Naive thymus-derived CD4-positive, alpha-beta T cell (primary cell): ENCODE data around the gene PDSS1. TPM values are rescaled to one million over a fixed set of nuclear protein-coding genes. Genes with fewer than 3 reads are reported as not detected.

ENCODE experiments used
- ATAC-seq: fragments of 150-1000 bp; cut with Tn5 transposase; 2 replicates; pipeline ENCODE4 v1.10.0; 2021; ENCODE audit warnings: mild to moderate bottlenecking, moderate library complexity
- CTCF ChIA-PET: fragments of 350-600 bp; sonication (Branson Sonifier 250); formaldehyde crosslinking; loops from one replicate; lab custom pipeline; 2021; ENCODE audit warnings: antibody characterized with exemption; lab: Charles Lee
- POLR2A ChIA-PET: fragments of 350-600 bp; sonication (Branson Sonifier 250); formaldehyde crosslinking; loops from one replicate; lab custom pipeline; 2021; ENCODE audit warnings: antibody characterized with exemption, inconsistent platforms; lab: Charles Lee
- DNase-seq, 9 donors: peaks; one replicate each; pipeline versions ENCODE4 v3.0.0 to v3.0.0-alpha.2; 2020 to 2022; ENCODE audit warnings: mixed read lengths in 1 of 9
- H3K27ac ChIP-seq: one replicate; pipeline ENCODE4 v1.7.0; 2013; ENCODE audit warnings: mild to moderate bottlenecking, low read depth, low read length, moderate library complexity
- H3K27me3 ChIP-seq, 2 donors: one replicate each; pipeline ENCODE4 v1.7.0; 2013; ENCODE audit warnings: low read length in 2 of 2, mild to moderate bottlenecking in 2 of 2, moderate library complexity in 2 of 2; ENCODE audit not compliant: control insufficient read depth in 2 of 2, insufficient read depth in 2 of 2
- H3K36me3 ChIP-seq, 3 experiments: 1 replicate in 2 of 3; 2 replicates in 1 of 3; pipeline ENCODE4 v1.7.0; 2013; ENCODE audit warnings: low read length in 3 of 3, mild to moderate bottlenecking in 3 of 3, moderate library complexity in 1 of 3; ENCODE audit not compliant: insufficient read depth in 3 of 3, control insufficient read depth in 2 of 3
- H3K4me1 ChIP-seq, 2 donors: one replicate each; pipeline ENCODE4 v1.7.0; 2013; ENCODE audit warnings: low read length in 2 of 2, mild to moderate bottlenecking in 2 of 2, moderate library complexity in 1 of 2; ENCODE audit not compliant: control insufficient read depth in 2 of 2, insufficient read depth in 2 of 2
- H3K4me3 ChIP-seq: 2 replicates; pipeline ENCODE4 v1.7.0; 2013; ENCODE audit warnings: mild to moderate bottlenecking, low read length
- H3K9me3 ChIP-seq, 3 experiments: 1 replicate in 2 of 3; 2 replicates in 1 of 3; pipeline ENCODE4 v1.7.0; 2013; ENCODE audit warnings: low read length in 3 of 3; ENCODE audit not compliant: control insufficient read depth in 2 of 3
- H3K27ac Mint-ChIP-seq, 9 donors: one replicate each; pipeline ENCODE4 v1.8.0; 2020 to 2022; ENCODE audit warnings: mixed read lengths in 9 of 9, mild to moderate bottlenecking in 8 of 9, moderate library complexity in 5 of 9, inconsistent platforms in 2 of 9
- H3K27me3 Mint-ChIP-seq, 5 donors: one replicate each; pipeline ENCODE4 v1.8.0; 2021 to 2022; ENCODE audit warnings: mixed read lengths in 5 of 5, mild to moderate bottlenecking in 1 of 5
- H3K36me3 Mint-ChIP-seq, 5 donors: one replicate each; pipeline ENCODE4 v1.8.0; 2020 to 2022; ENCODE audit warnings: mixed read lengths in 5 of 5, mild to moderate bottlenecking in 3 of 5, inconsistent platforms in 1 of 5
- H3K4me1 Mint-ChIP-seq, 7 donors: one replicate each; pipeline ENCODE4 v1.8.0; 2020 to 2022; ENCODE audit warnings: mixed read lengths in 7 of 7, mild to moderate bottlenecking in 3 of 7, inconsistent platforms in 1 of 7
- H3K4me3 Mint-ChIP-seq, 10 donors: one replicate each; pipeline ENCODE4 v1.8.0; 2020 to 2022; ENCODE audit warnings: mild to moderate bottlenecking in 10 of 10, mixed read lengths in 10 of 10, moderate library complexity in 6 of 10, inconsistent platforms in 2 of 10
- H3K9me3 Mint-ChIP-seq, 11 donors: one replicate each; pipeline ENCODE4 v1.8.0; 2020 to 2022; ENCODE audit warnings: mixed read lengths in 11 of 11, mild to moderate bottlenecking in 4 of 11, inconsistent platforms in 1 of 11, moderate library complexity in 1 of 11
- intact Hi-C, 2 donors: fragments of 100-400 bp; cut with micrococcal nuclease; formaldehyde crosslinking; loops; one replicate each; pipeline ENCODE4 v1.15.1; 2023
- polyA plus RNA-seq, 2 donors: library from polyadenylated mRNA; unstranded; fragments of 300-500 nt; fragmentation: Illumina TruSeq; gene quantifications; one replicate each; pipeline ENCODE4 v1.2.3, GENCODE V29; 2021
- total RNA-seq, 6 experiments: library from RNA in 5 of 6; stranded (reverse) in 5 of 6; gene quantifications; 1 replicate in 5 of 6; 2 replicates in 1 of 6; pipeline ENCODE4 v1.2.3 and lab custom pipeline; 2021 to 2026

PDSS1 gene
- total and polyA plus RNA-seq, 7 experiments from 2014 or later = 3.8 to 15.2 (median 4.7) TPM

DNA sequence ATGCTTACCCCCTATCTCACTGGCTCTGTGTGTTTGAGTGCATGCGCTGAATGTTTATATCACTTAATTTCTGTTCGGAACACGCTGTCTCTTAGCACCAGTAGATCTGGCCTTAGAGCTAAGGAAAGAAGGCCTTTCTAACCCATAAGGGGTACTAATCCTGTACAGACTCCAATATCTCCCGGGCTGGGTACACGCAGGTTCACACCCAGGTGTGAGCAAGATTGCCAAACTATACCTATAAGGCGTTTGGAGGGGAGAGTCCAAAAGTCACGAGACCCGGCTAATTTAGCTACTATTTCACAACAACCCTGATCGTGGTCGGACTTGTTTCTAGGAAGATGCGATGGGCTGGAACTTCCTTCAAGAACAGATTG, 727 bp upstream of the PDSS1 start:
- no peaks in the 10 kb centered on the region for H3K9me3 ChIP-seq
- ChIA-PET POLR2A (interaction anchor here (0.6 to 2.7 kb wide), 4 partner anchors 11 to 457 kb away, joined by 3 to 21 read pairs (median 7); partner anchors contain the start of gene YME1L1), CTCF (interaction anchor here (0.6 to 1.1 kb wide), 3 partner anchors 14 to 258 kb away, joined by 4 to 6 read pairs (median 5); no protein-coding TSS in a partner anchor)
- Mint-ChIP-seq H3K4me1 (peaks cover 27 to 42% (median 33%) of the 10 kb centered on the region in 7 donors), H3K27ac (peak overlapping the region; percentile 94 to 99 (median 97)), H3K4me3 (peak overlapping the region; percentile 92 to 100 (median 98)), H3K36me3 (peaks cover 0 to 9% (median under 1%) of the 10 kb centered on the region in 5 donors), H3K9me3 (no peaks in the 10 kb centered on the region), H3K27me3 (no peaks in the 10 kb centered on the region)
- peaks cover 0 to 5% (median 0%) of the 10 kb centered on the region in 3 experiments for H3K36me3 ChIP-seq
- peaks cover 7 to 17% of the 10 kb centered on the region in 2 donors for H3K4me1 ChIP-seq
- intact Hi-C loops = loop anchor here (1.0 to 5.0 kb wide), 14 partner anchors 12 to 546 kb away; partner anchors contain the start of genes APBB1IP (in 2 of the 2), MASTL (in 2 of the 2), ABI1 (in 1 of the 2) and ACBD5 (in 1 of the 2)
- DNase-seq (peak in 1 of 9 donors; percentile 10), ATAC-seq (peak; percentile 12)
- no peaks in the 10 kb centered on the region for H3K27me3 ChIP-seq
- peak overlapping the region; percentile 85 for H3K27ac ChIP-seq
- peak overlapping the region; percentile 77 for H3K4me3 ChIP-seq

- Mint-ChIP-seq H3K27ac (peak overlapping the region; percentile 62 to 99 (median 93)), H3K36me3 (peaks cover 4 to 15% (median 4%) of the 10 kb centered on the region in 5 donors), H3K4me3 (peak overlapping the region; percentile 92 to 100 (median 97)), H3K9me3 (no peaks in the 10 kb centered on the region), H3K4me1 (peaks cover 31 to 49% (median 34%) of the 10 kb centered on the region in 7 donors), H3K27me3 (no peaks in the 10 kb centered on the region)
- DNase-seq (no peak), ATAC-seq (no peak)
- Histone ChIP-seq H3K4me1 (peaks cover 7 to 17% of the 10 kb centered on the region in 2 donors), H3K27me3 (no peaks in the 10 kb centered on the region), H3K27ac (peak overlapping the region; percentile 85), H3K4me3 (peak overlapping the region; percentile 77), H3K9me3 (no peaks in the 10 kb centered on the region), H3K36me3 (peaks cover 0 to 8% (median 0%) of the 10 kb centered on the region in 3 experiments)
- intact Hi-C loops = loop anchor here (1.0 to 5.0 kb wide), 14 partner anchors 14 to 544 kb away; partner anchors contain the start of genes APBB1IP (in 2 of the 2), MASTL (in 2 of the 2), ABI1 (in 1 of the 2) and ACBD5 (in 1 of the 2)
- ChIA-PET CTCF (no interaction called here), POLR2A (interaction anchor here (2.4 to 2.7 kb wide), 2 partner anchors 13 to 15 kb away, joined by 11 to 21 read pairs; no protein-coding TSS in a partner anchor)
These were observed 564 bp downstream of the PDSS1 start for GRCh38 chr10:26697922-26698608.

GRCh38 chr10:26698909-26699308, 1.4 kb downstream of the PDSS1 start:
- peak overlapping the region; percentile 92 to 100 (median 97) for H3K4me3 Mint-ChIP-seq
- CTCF ChIA-PET = interaction anchor here (0.7 kb wide), 1 partner anchor 674 kb away, joined by 3 read pairs; no protein-coding TSS in a partner anchor
- Histone ChIP-seq H3K9me3 (no peaks in the 10 kb centered on the region), H3K27me3 (no peaks in the 10 kb centered on the region), H3K4me3 (no peak overlapping the region), H3K4me1 (peaks cover 7 to 17% of the 10 kb centered on the region in 2 donors), H3K36me3 (peaks cover 0 to 8% (median 0%) of the 10 kb centered on the region in 3 experiments), H3K27ac (no peak overlapping the region)
- H3K4me1 Mint-ChIP-seq = peaks cover 31 to 49% (median 34%) of the 10 kb centered on the region in 7 donors
- POLR2A ChIA-PET = no interaction called here
- H3K27me3 Mint-ChIP-seq = no peaks in the 10 kb centered on the region
- H3K9me3 Mint-ChIP-seq = no peaks in the 10 kb centered on the region
- peak overlapping the region in 4 of 9 donors; percentile 32 to 99 (median 80) for H3K27ac Mint-ChIP-seq
- peaks cover 4 to 16% (median 4%) of the 10 kb centered on the region in 5 donors for H3K36me3 Mint-ChIP-seq
- intact Hi-C loops = loop anchor here (5.0 kb wide), 5 partner anchors 38 to 543 kb away; partner anchors contain the start of genes ACBD5 (in 1 of the 2) and APBB1IP (in 1 of the 2)
- no peak for ATAC-seq
- DNase-seq = no peak

- H3K36me3 Mint-ChIP-seq = peaks cover 4 to 16% (median 4%) of the 10 kb centered on the region in 5 donors
- ChIA-PET CTCF (interaction anchor here (0.7 kb wide), 1 partner anchor 674 kb away, joined by 3 read pairs; no protein-coding TSS in a partner anchor), POLR2A (no interaction called here)
- no peaks in the 10 kb centered on the region for H3K27me3 Mint-ChIP-seq
- peak overlapping the region in 4 of 10 donors; percentile 13 to 98 (median 30) for H3K4me3 Mint-ChIP-seq
- peaks cover 0 to 8% (median 0%) of the 10 kb centered on the region in 3 experiments for H3K36me3 ChIP-seq
- no peak overlapping the region for H3K4me3 ChIP-seq
- intact Hi-C loops = loop anchor here (5.0 kb wide), 5 partner anchors 38 to 543 kb away; partner anchors contain the start of genes ACBD5 (in 1 of the 2) and APBB1IP (in 1 of the 2)
- no peak overlapping the region for H3K27ac ChIP-seq
- DNase-seq (no peak), ATAC-seq (no peak)
- H3K27ac Mint-ChIP-seq = peak overlapping the region in 1 of 9 donors; percentile 32
- H3K27me3 ChIP-seq = no peaks in the 10 kb centered on the region
- H3K4me1 ChIP-seq = peaks cover 7 to 17% of the 10 kb centered on the region in 2 donors
- H3K9me3 Mint-ChIP-seq = no peaks in the 10 kb centered on the region
- no peaks in the 10 kb centered on the region for H3K9me3 ChIP-seq
- H3K4me1 Mint-ChIP-seq = peaks cover 31 to 49% (median 34%) of the 10 kb centered on the region in 7 donors
These were observed 2.1 kb downstream of the PDSS1 start for GRCh38 chr10:26699631-26700030.

- POLR2A ChIA-PET = no interaction called here
- peaks cover 0 to 14% (median 0%) of the 10 kb centered on the region in 3 experiments for H3K36me3 ChIP-seq
- no peak overlapping the region for H3K4me3 ChIP-seq
- H3K27ac Mint-ChIP-seq = peak overlapping the region in 3 of 9 donors; percentile 3 to 74 (median 28)
- H3K36me3 Mint-ChIP-seq = peaks cover 4 to 19% (median 10%) of the 10 kb centered on the region in 5 donors
- peaks cover 7 to 17% of the 10 kb centered on the region in 2 donors for H3K4me1 ChIP-seq
- peaks cover 29 to 49% (median 37%) of the 10 kb centered on the region in 7 donors for H3K4me1 Mint-ChIP-seq
- no peaks in the 10 kb centered on the region for H3K9me3 Mint-ChIP-seq
- H3K4me3 Mint-ChIP-seq = no peak overlapping the region
- DNase-seq (no peak), ATAC-seq (no peak)
- no peaks in the 10 kb centered on the region for H3K9me3 ChIP-seq
- no peak overlapping the region for H3K27ac ChIP-seq
- intact Hi-C loops = no loop called here
- CTCF ChIA-PET = no interaction called here
- H3K27me3 Mint-ChIP-seq = no peaks in the 10 kb centered on the region
- no peaks in the 10 kb centered on the region for H3K27me3 ChIP-seq
These were observed 3.6 kb downstream of the PDSS1 start for GRCh38 chr10:26700884-26701630.

DNA sequence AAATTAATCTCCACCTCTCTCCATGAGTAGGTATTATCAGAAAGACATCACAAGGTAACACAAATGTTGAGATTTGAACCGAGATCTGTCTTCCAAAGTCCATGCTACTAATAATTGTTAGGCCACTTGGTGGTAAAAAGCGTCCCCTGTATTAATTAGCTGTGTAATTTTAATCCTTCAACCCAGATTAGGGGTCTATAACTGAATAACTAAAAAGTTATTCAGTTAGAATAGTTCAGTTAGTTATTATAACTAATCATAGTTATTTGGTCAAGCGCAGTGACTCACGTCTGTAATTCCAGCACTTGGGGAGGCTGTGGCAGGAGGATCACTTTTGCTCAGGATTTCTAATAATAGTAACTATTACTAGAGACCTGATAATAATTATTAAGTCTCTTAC, 5.6 kb downstream of the PDSS1 start:
- peaks cover 0 to 28% (median 0%) of the 10 kb centered on the region in 3 experiments for H3K36me3 ChIP-seq
- peaks cover 4 to 10% of the 10 kb centered on the region in 2 donors for H3K4me1 ChIP-seq
- peaks cover 12 to 39% (median 28%) of the 10 kb centered on the region in 5 donors for H3K36me3 Mint-ChIP-seq
- peaks cover 19 to 51% (median 36%) of the 10 kb centered on the region in 7 donors for H3K4me1 Mint-ChIP-seq
- no peaks in the 10 kb centered on the region for H3K9me3 ChIP-seq
- no peak overlapping the region for H3K4me3 ChIP-seq
- H3K27me3 Mint-ChIP-seq = no peaks in the 10 kb centered on the region
- DNase-seq (no peak), ATAC-seq (no peak)
- H3K9me3 Mint-ChIP-seq = no peaks in the 10 kb centered on the region
- no peak overlapping the region for H3K4me3 Mint-ChIP-seq
- H3K27ac ChIP-seq = no peak overlapping the region
- H3K27ac Mint-ChIP-seq = no peak overlapping the region
- intact Hi-C loops = no loop called here
- H3K27me3 ChIP-seq = no peaks in the 10 kb centered on the region
- POLR2A ChIA-PET = interaction anchor here (0.6 kb wide), 1 partner anchor 75 kb away, joined by 3 read pairs; no protein-coding TSS in a partner anchor
- CTCF ChIA-PET = no interaction called here
